Spleen (tissue), 11 donors: ENCODE data around the gene DTNB. TPM values are rescaled to one million over a fixed set of nuclear protein-coding genes. Genes with fewer than 3 reads are reported as not detected.
A peak's percentile ranks its signal among the peaks of the same experiment; 100 is the strongest.

ENCODE experiments used
- DNase-seq: peaks from one replicate; pipeline ENCODE4 v3.0.0-alpha.2; 2020
- H3K27ac ChIP-seq, 8 donors: fragments of 200-600 bp; sonication (generic) in 7 of 8; 1 replicate in 4 of 8; 2 replicates in 4 of 8; pipeline versions ENCODE4 v1.5.0 to v1.8.0; 2016 to 2021; ENCODE audit warnings: inconsistent platforms in 4 of 8, mild to moderate bottlenecking in 4 of 8, moderate library complexity in 1 of 8
- H3K27me3 ChIP-seq, 7 donors: fragments of 200-600 bp; sonication (generic) in 6 of 7; replicated peaks in 1 of 7; 1 replicate in 4 of 7; 2 replicates in 3 of 7; pipeline versions ENCODE4 v1.5.0 to v1.8.0; 2016 to 2021; ENCODE audit warnings: inconsistent platforms in 3 of 7, mild to moderate bottlenecking in 1 of 7
- H3K36me3 ChIP-seq, 6 donors: fragments of 200-600 bp; sonication (generic) in 5 of 6; 1 replicate in 4 of 6; 2 replicates in 2 of 6; pipeline versions ENCODE4 v1.5.0 to v1.8.0; 2016 to 2021; ENCODE audit warnings: inconsistent platforms in 2 of 6
- H3K4me1 ChIP-seq, 6 donors: fragments of 200-600 bp; sonication (generic) in 5 of 6; 1 replicate in 3 of 6; 2 replicates in 3 of 6; pipeline versions ENCODE4 v1.5.0 to v1.8.0; 2016 to 2021; ENCODE audit warnings: inconsistent platforms in 3 of 6
- H3K4me3 ChIP-seq, 8 donors: fragments of 200-600 bp; sonication (generic) in 7 of 8; 1 replicate in 4 of 8; 2 replicates in 4 of 8; pipeline versions ENCODE4 v1.5.0 to v1.8.0; 2016 to 2021; ENCODE audit warnings: inconsistent platforms in 4 of 8, mild to moderate bottlenecking in 4 of 8, moderate library complexity in 2 of 8
- H3K9me3 ChIP-seq, 8 donors: fragments of 200-600 bp; sonication (generic) in 7 of 8; 1 replicate in 4 of 8; 2 replicates in 4 of 8; pipeline versions ENCODE4 v1.5.0 to v1.8.0; 2016 to 2021; ENCODE audit warnings: inconsistent platforms in 4 of 8
- CTCF ChIP-seq, 11 experiments: fragments of 200-600 bp in 7 of 11; fragments of 450-650 bp in 4 of 11; sonication (generic) in 4 of 11; IDR thresholded peaks in 8 of 11; conservative IDR thresholded peaks in 3 of 11; 1 replicate in 7 of 11; 2 replicates in 4 of 11; pipeline versions ENCODE4 v1.4.0 to v1.8.0; 2016 to 2021; ENCODE audit warnings: antibody characterized with exemption in 11 of 11, inconsistent platforms in 4 of 11, mild to moderate bottlenecking in 1 of 11
- POLR2A ChIP-seq, 3 donors: fragments of 450-650 bp; IDR thresholded peaks; one replicate each; pipeline ENCODE4 v1.5.1; 2017; ENCODE audit warnings: antibody characterized with exemption in 3 of 3, mild to moderate bottlenecking in 1 of 3
- POLR2AphosphoS5 ChIP-seq, 3 donors: sonication (generic); formaldehyde crosslinking; IDR thresholded peaks; one replicate each; pipeline ENCODE4 v1.5.1; 2017; ENCODE audit warnings: antibody characterized with exemption in 3 of 3
- WGBS, 5 donors: extraction: QIAGEN DNeasy Blood & Tissue Kit in 3 of 5; methylation state at CpG; one replicate each; pipeline versions ENCODE4 v1.1.5 to v1.1.7; 2013 to 2018; 5-methylcytosine and 5-hydroxymethylcytosine counted together
- intact Hi-C: fragments of 100-400 bp; cut with DNase I; formaldehyde crosslinking; loops from one replicate; pipeline ENCODE4 v1.15.0; 2023; ENCODE audit warnings: low total_unique reads
- polyA plus RNA-seq, 3 donors: library from polyadenylated mRNA; stranded (reverse); fragments of 200-250 nt; gene quantifications; one replicate each; pipeline ENCODE4 v1.2.1, GENCODE V29; 2013
- total RNA-seq, 7 donors: library from RNA; depleted of rRNA in 3 of 7; stranded (reverse); fragments of >200 nt in 3 of 7; fragmentation: NEBNext Ultra II Directional in 4 of 7; extraction: Animal tissue kit (Norgen Biotek cat#: 25700) in 4 of 7; gene quantifications; one replicate each; pipeline versions ENCODE4 v1.1.0 to v1.2.1, GENCODE V29; 2016 to 2021
- donor health status: healthy with polysubstance abuse.
- donor health status: DM: no; HTN: no; CAD: no; lungs with moderate emphysema.
- donor health status: DM: no; HTN: no; CAD: no.
- donor health status: Bipolar disorder and iron deficiency.
- donor health status: healthy.
- donor health status: DM: no; HTN: no; CAD: no.
- donor health status: DM: yes; HTN: yes; CAD: no.

Gene DTNB
- total and polyA plus RNA-seq, 10 donors = 4.5 to 28.9 (median 20.4) TPM

GRCh38 chr2:25684577-25685473 lies 11.4 kb upstream of the DTNB start:
- intact Hi-C loops = no loop called here
- H3K4me3 ChIP-seq = no peak overlapping the region
- peak; percentile 36 for DNase-seq
- TF ChIP-seq POLR2AphosphoS5 (IDR thresholded peaks at IDR 0.05) = no peak
- no peak for TF ChIP-seq CTCF (IDR thresholded peaks at IDR 0.05 in 8 of 11, conservative IDR thresholded peaks at IDR 0.05 in 3 of 11)
- no peak for TF ChIP-seq POLR2A (IDR thresholded peaks at IDR 0.05)
- no peaks in the 10 kb centered on the region for H3K36me3 ChIP-seq
- H3K27ac ChIP-seq = no peak overlapping the region
- WGBS, 5 donors = 77 to 84% (median 81%) methylated on average over 20 of the region's 20 CpGs
- H3K27me3 ChIP-seq = no peaks in the 10 kb centered on the region
- H3K4me1 ChIP-seq = no peaks in the 10 kb centered on the region
- no peaks in the 10 kb centered on the region for H3K9me3 ChIP-seq

GRCh38 chr2:25682082-25682481 lies 8.7 kb upstream of the DTNB start:
- Histone ChIP-seq H3K36me3 (no peaks in the 10 kb centered on the region), H3K27ac (no peak overlapping the region), H3K4me3 (no peak overlapping the region), H3K4me1 (no peaks in the 10 kb centered on the region), H3K27me3 (no peaks in the 10 kb centered on the region), H3K9me3 (no peaks in the 10 kb centered on the region)
- WGBS, 5 donors = 77 to 92% (median 87%) methylated on average over 4 of the region's 4 CpGs
- TF ChIP-seq POLR2A (IDR thresholded peaks at IDR 0.05) = no peak
- TF ChIP-seq CTCF (IDR thresholded peaks at IDR 0.05 in 8 of 11, conservative IDR thresholded peaks at IDR 0.05 in 3 of 11) = no peak
- TF ChIP-seq POLR2AphosphoS5 (IDR thresholded peaks at IDR 0.05) = no peak
- no peak for DNase-seq
- intact Hi-C loops = no loop called here

- Histone ChIP-seq H3K36me3 (no peaks in the 10 kb centered on the region), H3K9me3 (no peaks in the 10 kb centered on the region), H3K4me3 (no peak overlapping the region), H3K27me3 (no peaks in the 10 kb centered on the region), H3K4me1 (peaks cover 3 to 14% (median 9%) of the 10 kb centered on the region in 6 donors), H3K27ac (no peak overlapping the region)
- intact Hi-C loops = no loop called here
- WGBS, 5 donors = 87 to 99% (median 89%) methylated on average over 4 of the region's 4 CpGs
- no peak for DNase-seq
- no peak for TF ChIP-seq CTCF (IDR thresholded peaks at IDR 0.05 in 8 of 11, conservative IDR thresholded peaks at IDR 0.05 in 3 of 11)
- no peak for TF ChIP-seq POLR2A (IDR thresholded peaks at IDR 0.05)
- no peak for TF ChIP-seq POLR2AphosphoS5 (IDR thresholded peaks at IDR 0.05)
Measured at GRCh38 chr2:25677877-25678276, 4.5 kb upstream of the DTNB start.

GRCh38 chr2:25674077-25674362 lies 643 bp upstream of the DTNB start:
- no peak for DNase-seq
- Histone ChIP-seq H3K36me3 (no peaks in the 10 kb centered on the region), H3K4me3 (peak overlapping the region; percentile 72 to 95 (median 84)), H3K27ac (peak overlapping the region; percentile 57 to 95 (median 79)), H3K9me3 (no peaks in the 10 kb centered on the region), H3K27me3 (no peaks in the 10 kb centered on the region), H3K4me1 (peaks cover 3 to 31% (median 20%) of the 10 kb centered on the region in 6 donors)
- WGBS, 5 donors = 16 to 23% (median 17%) methylated on average over 9 to 10 of the region's 10 CpGs
- intact Hi-C loops = no loop called here
- no peak for TF ChIP-seq CTCF (IDR thresholded peaks at IDR 0.05 in 8 of 11, conservative IDR thresholded peaks at IDR 0.05 in 3 of 11)
- no peak for TF ChIP-seq POLR2A (IDR thresholded peaks at IDR 0.05)
- TF ChIP-seq POLR2AphosphoS5 (IDR thresholded peaks at IDR 0.05) = no peak
